IPS DF 6.9 (cell line): Measurements from ENCODE around the gene SLC16A7.

Experiments
- DNase-seq: peaks from one replicate; pipeline ENCODE4 v3.0.0-alpha.2; 2013; ENCODE audit warnings: low read depth, low spot score
- H3K27ac ChIP-seq: one replicate; pipeline ENCODE4 v1.5.1; 2013; ENCODE audit warnings: low read length, control low read depth
- H3K27me3 ChIP-seq: 2 replicates; pipeline ENCODE4 v1.6.1; 2013; ENCODE audit warnings: mild to moderate bottlenecking, low read length; ENCODE audit not compliant: control insufficient read depth, insufficient read depth
- H3K36me3 ChIP-seq: 2 replicates; pipeline ENCODE4 v1.6.1; 2013; ENCODE audit warnings: low read length; ENCODE audit not compliant: control insufficient read depth, insufficient read depth
- H3K4me1 ChIP-seq: 2 replicates; pipeline ENCODE4 v1.6.1; 2013; ENCODE audit warnings: low read length; ENCODE audit not compliant: control insufficient read depth, insufficient read depth
- H3K4me3 ChIP-seq: 2 replicates; pipeline ENCODE4 v1.5.1; 2013; ENCODE audit warnings: mild to moderate bottlenecking, low read length
- H3K9me3 ChIP-seq: 2 replicates; pipeline ENCODE4 v1.6.1; 2013; ENCODE audit warnings: low read length, inconsistent platforms; ENCODE audit not compliant: control insufficient read depth, insufficient read depth
- WGBS: extraction: QIAGEN DNeasy Blood & Tissue Kit; methylation state at CpG from one replicate; pipeline ENCODE4 v1.1.7; 2013; ENCODE audit warnings: mixed read lengths, missing lambda C conversion rate; ENCODE audit not compliant: insufficient read length, insufficient coverage; 5-methylcytosine and 5-hydroxymethylcytosine counted together

The SLC16A7 gene

DNA sequence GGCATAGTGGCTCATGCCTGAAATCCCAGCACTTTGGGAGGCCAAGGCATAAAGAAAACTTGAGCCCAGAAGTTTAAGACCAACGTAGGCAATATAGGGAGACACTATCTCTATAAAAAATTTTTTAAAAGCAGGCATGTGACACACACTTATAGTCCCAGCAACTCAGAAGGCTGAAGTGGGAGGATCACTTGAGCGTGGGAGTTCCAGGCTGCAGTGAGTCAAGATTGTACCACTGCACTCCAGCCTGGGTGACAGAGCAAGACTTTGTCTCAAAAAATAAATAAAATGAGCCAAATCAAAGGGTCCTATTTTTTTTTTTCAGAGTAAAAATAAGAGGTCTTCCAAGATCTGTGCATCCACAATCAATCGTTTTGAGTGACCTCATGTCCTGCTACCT, 237.6 kb downstream of the SLC16A7 start:
- H3K9me3 ChIP-seq = no peaks in the 10 kb centered on the region
- no peak overlapping the region for H3K27ac ChIP-seq
- H3K27me3 ChIP-seq = no peaks in the 10 kb centered on the region
- no peak overlapping the region for H3K4me3 ChIP-seq
- DNase-seq = no peak
- WGBS = no CpG with 5 or more reads among the region's 3 CpGs
- no peaks in the 10 kb centered on the region for H3K36me3 ChIP-seq
- no peaks in the 10 kb centered on the region for H3K4me1 ChIP-seq

DNA sequence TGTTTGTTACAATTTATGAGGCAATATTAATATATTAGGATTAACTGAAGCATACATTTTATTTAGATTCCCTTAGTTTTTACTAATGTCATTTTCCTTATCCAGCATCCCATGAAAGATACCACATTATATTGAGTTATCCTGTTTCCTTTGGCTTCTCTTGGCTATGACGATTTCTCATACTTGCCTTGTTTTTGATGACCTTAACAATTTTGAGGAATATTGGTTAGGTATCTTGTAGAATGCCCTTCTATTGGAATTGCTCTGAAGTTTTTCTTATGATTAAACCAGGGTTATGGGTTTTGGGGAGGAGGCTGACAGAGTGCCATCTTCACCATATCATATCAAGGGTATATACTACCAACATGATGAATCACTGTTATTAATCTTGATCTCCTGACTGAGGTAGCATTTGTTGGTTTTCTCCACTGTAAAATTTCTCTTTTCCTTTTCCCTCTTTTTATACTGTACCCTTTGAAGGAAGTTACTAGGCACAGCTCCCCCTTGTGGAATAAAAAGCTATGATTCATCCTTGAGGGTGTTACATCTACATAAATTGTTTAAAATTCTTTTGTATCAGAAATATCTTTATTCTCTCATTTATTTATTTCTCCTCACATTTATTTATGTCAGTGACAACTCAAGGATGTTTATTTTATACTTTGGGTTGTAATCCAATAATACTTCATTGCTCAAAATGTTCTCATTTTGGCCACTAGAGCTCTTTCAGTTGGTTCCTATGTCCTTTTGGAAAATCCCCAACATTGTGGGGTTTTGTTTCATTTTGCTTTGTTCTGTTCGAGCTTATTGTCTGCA, 239.0 kb downstream of the SLC16A7 start:
- no peak for DNase-seq
- Histone ChIP-seq H3K4me1 (no peaks in the 10 kb centered on the region), H3K9me3 (no peaks in the 10 kb centered on the region), H3K36me3 (no peaks in the 10 kb centered on the region), H3K27me3 (no peaks in the 10 kb centered on the region), H3K4me3 (no peak overlapping the region), H3K27ac (no peak overlapping the region)
- no CpG with 5 or more reads among the region's 2 CpGs for WGBS
